ENCODE data around the gene SAMSN1. TPM values are rescaled to one million over a fixed set of nuclear protein-coding genes. Genes with fewer than 3 reads are reported as not detected.

Gene SAMSN1
- total and polyA plus RNA-seq, 9 of the 15 experiments (the other 6 are each of a cell fraction or from before 2014, with no cell fraction given) = 101 to 223 (median 159) TPM

- TF ChIP-seq ZBTB1 (CRISPR knock-in tag; IDR thresholded peaks at IDR 0.05; ENCODE audit: borderline replicate concordance, low read depth) = no peak
- no peak for TF ChIP-seq ZNF124 (CRISPR knock-in tag; IDR thresholded peaks at IDR 0.05)
- TF ChIP-seq ZNF407 (IDR thresholded peaks at IDR 0.05; ENCODE audit: low read depth) = no peak
- TF ChIP-seq CSDE1 (IDR thresholded peaks at IDR 0.05) = no peak
- TF ChIP-seq ZKSCAN3 (CRISPR knock-in tag; IDR thresholded peaks at IDR 0.05) = no peak
- 0 out of 2 replicates have a peak, but pooled peaks have one; percentile 17 for TF ChIP-seq TOE1 (IDR thresholded peaks at IDR 0.05; ENCODE audit: borderline replicate concordance)
- TF ChIP-seq TOE1 (CRISPR knock-in tag; IDR thresholded peaks at IDR 0.05; ENCODE audit: borderline replicate concordance, low read depth) = no peak
- no peak for TF ChIP-seq STAT6 (CRISPR knock-in tag; IDR thresholded peaks at IDR 0.05)
- TF ChIP-seq ARHGAP35 (IDR thresholded peaks at IDR 0.05; ENCODE audit: partially characterized antibody) = no peak
- no peak for TF ChIP-seq IRF9 (tag; IDR thresholded peaks at IDR 0.05)
- TF ChIP-seq HMGN3 (IDR thresholded peaks at IDR 0.05; ENCODE audit: borderline replicate concordance, extremely low read depth, insufficient read length, low read depth, low read length) = no peak
- no peak for TF ChIP-seq NFE2L1 (tag; IDR thresholded peaks at IDR 0.05; ENCODE audit: borderline replicate concordance, low read depth)
- no peak for TF ChIP-seq RBM39 (optimal IDR thresholded peaks at IDR 0.05; ENCODE audit: low read depth, low read length)
- no peak for TF ChIP-seq SMARCA5 (IDR thresholded peaks at IDR 0.05)
- no peak for TF ChIP-seq ZNF282 (CRISPR knock-in tag; IDR thresholded peaks at IDR 0.05)
- TF ChIP-seq KLF1 (tag; IDR thresholded peaks at IDR 0.05) = no peak
- TF ChIP-seq NFYB (IDR thresholded peaks at IDR 0.05; ENCODE audit: extremely low read depth, insufficient read length) = no peak
These were observed 61.7 kb downstream of the SAMSN1 start (continued) for GRCh38 chr21:14484188-14485009.

Data from K562 (cell line).